GM21526 (cell line): ENCODE measurements around the gene ADK.
"Not testable (repeated sequence)": the region's sequence is repeated elsewhere in the genome, so short reads cannot be mapped to it uniquely, and the experiment has no call there.

Experiments used
- ATAC-seq: cut with Tn5 transposase; IDR thresholded peaks from one replicate; pipeline ENCODE4 v1.9.1; 2021; ENCODE audit warnings: moderate library complexity; ENCODE audit not compliant: unreplicated experiment, low FRiP score

The ADK gene

DNA sequence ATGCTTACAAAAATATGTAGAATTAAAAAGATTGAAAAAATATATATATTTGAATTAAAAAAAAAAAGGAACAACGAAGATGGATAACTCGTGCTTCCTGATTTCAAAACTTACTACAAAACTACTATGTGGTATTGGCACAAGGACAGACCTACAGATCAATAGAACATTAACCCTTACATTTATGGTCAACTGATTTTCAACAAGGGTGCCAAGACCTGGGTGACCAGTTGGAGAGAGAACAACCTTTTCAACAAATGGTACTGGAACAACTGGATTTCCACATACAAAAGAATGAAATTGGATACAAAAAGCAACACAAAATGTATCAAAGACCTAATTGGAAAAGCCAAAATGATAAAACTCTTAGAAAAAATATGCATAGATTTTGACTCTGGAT, 10.5 kb upstream of the ADK start:
- ATAC-seq, result no peak

DNA sequence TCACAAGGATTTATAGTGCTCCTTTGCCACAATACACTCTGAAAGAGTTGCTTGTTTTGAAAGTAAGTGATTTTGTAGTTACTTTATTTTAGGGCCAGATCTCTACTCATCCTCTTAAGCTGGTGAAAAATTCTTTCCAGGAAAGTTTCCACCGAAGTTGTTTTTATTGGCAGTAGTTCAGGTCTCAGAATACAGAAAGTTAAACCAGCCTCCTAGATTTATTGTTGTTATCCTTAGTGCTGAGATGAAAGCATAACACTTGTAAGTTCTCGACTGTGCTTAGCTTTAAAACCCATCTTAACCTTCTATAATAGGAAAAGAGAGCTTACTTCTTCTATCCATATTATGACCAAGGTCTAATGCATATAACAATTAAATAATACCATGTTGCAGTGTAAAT, 5.9 kb upstream of the ADK start:
- no peak for ATAC-seq

DNA sequence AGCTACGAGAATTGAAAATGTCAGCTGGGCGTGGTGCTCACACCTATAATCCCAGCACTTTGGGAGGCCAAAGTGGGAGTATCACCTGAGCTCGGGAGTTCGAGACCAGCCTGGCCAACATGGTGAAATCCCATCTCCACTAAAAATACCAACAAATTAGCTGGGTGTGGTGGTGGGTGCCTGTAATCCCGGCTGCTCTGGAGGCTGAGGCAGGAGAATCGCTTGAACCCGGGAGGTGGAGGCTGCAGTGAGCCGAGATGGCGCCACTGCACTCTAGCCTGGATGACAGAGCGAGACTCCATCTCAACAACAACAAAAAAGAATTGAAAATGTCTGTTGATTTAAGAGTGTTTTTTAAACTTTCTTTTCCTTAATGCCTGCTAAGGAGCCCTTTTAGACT, 4.0 kb upstream of the ADK start:
- not testable (repeated sequence) for ATAC-seq

DNA sequence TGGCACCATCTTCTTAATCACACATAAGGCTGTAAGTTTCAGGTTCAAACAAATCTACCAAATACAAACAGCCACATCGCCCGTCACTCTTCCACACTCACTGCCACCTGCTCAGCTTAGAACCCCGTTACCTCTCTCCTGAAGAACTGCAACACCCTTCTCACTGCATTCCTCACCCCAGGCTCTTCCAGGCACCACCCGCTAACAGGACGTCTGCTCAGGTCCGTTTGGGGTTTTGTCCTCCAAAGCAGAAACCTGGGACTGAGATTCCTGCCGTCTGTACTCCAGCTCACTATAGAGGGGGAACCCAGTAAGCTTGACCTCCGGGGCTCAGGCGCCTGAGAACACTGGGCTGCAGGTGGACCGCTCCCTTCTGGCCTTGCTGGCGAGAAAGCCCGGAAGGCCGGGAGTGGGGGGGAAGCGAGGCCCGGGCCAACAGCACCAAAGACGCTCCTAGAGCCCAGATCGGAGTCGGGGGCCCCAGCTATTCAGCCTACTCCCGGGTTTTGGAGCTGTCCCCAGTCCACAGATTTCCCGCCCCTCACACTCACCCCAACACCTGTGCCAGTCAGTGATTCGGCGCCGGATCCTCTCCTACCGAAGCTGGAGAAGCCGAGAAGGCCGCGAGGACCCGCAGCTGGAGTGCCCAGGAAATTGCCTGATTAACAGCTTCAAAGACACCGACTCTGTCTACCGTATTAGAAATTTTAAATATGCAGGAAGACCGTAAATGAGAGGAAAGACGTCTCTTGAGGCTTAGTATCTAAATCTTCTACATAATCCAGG, 624 bp upstream of the ADK start, which contains the start of gene AP3M1:
Gene AP3M1 (minus strand): TSS at position 625 of the 786 bp plus-strand sequence. CDS start 12,449 bp downstream, outside the sequence.
- peak; percentile 40 for ATAC-seq

DNA sequence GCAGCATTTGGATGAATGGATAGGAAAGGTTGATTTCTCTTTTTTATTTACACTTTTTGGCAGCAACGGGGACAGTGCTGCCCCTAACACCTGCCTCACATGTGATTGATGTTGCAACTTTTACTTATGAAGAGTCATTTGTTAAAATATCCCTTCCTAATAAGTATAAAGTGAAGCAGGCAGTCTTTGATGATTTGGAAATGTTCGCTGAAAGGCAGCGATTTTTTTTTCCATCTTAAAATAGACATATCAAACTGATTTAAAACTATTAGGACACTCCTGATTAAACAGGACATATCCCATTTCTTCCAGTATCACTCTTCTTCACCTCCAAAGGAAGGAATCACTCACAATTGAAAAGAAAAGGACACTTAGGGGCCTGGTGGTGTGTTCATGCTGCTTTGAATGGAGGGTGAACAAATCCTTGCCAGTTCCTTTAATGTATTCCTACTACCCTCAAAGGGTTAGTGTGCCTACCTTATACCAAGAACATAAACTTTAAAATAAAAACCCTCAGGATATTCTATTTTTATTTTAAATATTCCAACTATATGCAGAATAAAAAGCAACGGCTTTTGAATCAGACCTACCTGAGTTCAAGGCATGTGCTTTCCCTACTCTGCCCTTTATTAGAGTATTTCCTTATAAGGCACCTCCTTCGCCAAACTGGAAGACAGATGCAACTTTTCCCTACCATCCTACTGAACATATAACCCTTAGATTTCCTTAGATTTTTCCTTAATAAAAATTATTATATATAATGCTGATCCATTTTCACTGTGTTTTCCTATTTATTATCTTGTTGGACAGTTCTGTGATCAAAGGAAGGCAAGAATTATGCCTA, 1.1 kb downstream of the ADK start:
- no peak for ATAC-seq

DNA sequence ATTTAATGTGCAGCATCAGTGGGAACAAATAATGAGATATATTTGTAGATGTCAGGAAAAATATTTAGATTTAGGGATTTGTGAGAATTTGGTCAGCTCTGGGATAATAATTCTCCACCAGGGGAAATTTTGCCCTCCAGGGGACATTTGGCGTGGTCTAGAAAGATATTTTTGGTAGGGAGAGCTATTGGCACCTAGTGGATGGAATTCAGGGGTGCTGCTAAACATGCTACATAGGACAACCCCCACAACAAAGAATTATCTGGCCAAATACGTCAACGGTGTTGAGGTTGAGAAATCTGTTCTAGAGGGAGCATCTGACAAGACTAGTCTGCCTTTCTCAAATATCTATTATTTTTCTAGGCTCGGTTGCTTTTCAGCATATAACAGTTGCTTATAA, 2.1 kb downstream of the ADK start:
- ATAC-seq, result no peak

DNA sequence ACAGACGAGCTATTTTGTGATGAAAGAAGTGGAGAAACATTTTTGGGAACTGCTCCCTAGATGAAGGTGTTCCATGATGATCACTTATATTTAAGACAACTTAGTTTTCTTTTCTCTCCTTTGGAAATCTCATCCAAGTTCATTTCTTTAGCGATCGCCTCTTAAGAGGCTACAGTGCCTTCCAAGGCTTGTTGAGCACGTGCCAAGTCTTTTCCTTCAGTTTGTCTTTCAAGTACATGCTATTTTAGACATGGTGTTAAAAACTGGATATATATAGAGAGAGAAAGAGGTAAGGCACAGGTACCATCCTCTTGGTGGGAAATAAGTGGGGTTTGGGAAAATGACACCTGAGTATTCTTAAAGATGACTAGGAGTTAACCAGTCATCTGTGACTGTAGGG, 2.7 kb downstream of the ADK start:
- no peak for ATAC-seq

DNA sequence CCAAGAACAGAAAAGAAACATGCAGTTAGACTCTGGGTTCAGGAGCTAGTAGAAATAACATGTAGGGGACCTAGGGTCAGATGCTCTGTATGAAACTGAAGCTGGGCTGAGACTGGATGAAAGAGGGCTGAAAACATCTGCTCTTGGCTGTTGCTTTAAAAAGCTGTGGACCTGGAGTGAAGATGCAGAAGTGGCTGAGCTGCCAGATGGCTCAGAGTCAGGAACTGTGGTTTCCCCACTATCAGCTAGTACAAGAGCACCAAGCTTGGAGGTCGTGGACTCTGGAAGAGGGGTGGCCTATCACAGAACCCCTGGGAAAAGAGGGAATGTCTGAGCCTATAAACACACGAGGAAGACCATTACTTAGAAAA, 5.9 kb downstream of the ADK start:
- no peak for ATAC-seq

DNA sequence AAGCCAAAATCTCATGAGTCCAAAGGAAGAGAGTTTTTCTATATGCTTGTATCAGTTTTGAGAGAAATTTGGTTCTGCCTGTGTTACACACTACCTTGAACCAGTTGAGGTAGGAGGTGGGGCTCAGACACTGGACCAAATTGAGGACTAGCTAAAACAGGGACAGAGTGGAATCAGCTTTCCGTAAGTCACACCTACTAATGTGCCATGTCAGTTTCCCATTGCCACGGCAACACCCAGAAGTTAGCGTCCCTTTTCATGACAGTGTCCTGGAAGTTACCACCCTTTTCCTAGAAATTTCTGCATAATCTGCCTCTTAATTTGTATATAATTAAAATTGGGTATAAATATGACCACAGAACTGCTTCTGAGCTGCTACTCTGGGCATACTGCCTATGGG, 9.0 kb downstream of the ADK start:
- ATAC-seq, result no peak

GRCh38 chr10:74163319-74164068, 12.5 kb downstream of the ADK start:
- no peak for ATAC-seq

DNA sequence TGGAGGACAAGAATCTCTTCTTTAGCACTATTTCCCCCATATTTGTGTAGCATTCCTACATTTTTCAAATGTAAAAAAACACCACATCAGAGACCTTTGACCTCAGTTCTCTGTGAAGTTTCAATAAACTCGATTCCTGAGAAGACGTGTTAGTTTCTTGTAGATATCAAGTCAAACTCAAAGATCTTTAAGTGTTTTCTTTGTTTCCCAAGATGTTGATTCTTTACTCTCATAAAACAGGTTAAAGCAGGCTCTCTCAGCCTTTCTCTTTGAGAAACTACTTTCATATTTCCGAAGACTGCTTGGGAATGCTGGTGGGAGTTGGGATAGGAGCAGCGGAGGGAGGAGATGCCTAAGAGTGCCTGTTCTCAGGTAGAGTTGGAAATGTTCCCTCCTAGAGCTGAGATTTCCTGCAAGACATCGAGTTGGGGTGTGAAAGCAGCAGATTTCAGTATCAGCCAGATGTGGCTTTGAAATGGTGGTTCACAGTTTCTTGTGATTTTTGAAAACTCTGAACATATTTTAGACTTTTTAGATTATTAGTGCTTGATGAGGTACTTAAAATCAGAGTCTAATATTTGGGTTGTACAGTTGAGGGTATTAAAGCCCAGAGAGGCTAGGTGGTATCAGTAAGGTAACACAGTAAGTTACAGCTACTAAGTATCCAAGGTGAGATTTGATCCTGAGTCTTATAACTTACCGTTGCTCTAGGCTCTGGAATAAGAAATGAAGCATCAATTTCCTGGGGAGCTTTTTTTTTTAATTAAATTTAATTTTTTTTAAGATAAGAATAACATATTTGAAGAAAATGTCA, 13.9 kb downstream of the ADK start:
- ATAC-seq, result no peak

GRCh38 chr10:74165530-74165901, 14.5 kb downstream of the ADK start:
- ATAC-seq, result no peak

- ATAC-seq, result no peak
These were observed 16.4 kb downstream of the ADK start for GRCh38 chr10:74167443-74167842.

GRCh38 chr10:74171625-74172024, 20.6 kb downstream of the ADK start:
- ATAC-seq, result no peak

- no peak for ATAC-seq
These were observed 23.5 kb downstream of the ADK start for GRCh38 chr10:74174521-74174920.

GRCh38 chr10:74175510-74176379, 24.7 kb downstream of the ADK start:
- ATAC-seq, result no peak

DNA sequence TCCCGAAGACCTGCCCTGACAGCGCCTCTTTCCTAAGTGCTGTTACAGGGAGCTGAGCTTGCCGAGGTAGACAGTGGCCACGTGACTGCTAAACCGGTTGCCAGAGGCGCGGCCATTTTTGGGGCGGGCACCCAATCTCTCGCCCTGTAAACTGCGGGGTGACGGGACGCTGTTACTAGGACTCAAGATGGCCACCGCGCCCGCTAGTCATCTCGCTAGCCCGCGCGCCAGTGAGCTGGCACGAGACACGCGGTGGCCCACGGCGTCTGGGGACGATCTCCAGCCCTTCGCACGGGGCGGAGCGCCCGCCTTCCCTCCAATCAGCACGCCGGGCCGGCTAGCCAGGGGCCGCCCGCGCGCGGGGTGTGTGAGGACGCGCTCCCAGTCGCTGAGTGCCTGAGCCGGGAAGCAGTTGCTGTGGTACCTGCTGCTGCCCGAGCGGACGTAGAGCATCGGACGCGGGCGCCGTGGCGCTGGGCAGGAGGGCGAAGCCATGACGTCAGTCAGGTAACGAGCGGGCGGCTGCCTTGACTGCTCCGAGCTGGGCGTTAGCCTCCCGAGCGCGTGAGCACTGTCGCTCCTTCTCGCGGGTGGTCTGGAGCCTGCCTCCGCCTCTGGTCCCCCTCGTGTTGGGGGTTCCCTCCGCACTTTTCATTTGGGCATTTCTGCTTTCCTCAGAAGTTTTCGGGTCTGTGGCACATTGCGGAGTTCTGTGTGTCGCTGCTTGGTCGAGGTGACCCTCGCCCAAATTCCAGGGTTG, 25.5 kb downstream of the ADK start:
- peak; percentile 86 for ATAC-seq

DNA sequence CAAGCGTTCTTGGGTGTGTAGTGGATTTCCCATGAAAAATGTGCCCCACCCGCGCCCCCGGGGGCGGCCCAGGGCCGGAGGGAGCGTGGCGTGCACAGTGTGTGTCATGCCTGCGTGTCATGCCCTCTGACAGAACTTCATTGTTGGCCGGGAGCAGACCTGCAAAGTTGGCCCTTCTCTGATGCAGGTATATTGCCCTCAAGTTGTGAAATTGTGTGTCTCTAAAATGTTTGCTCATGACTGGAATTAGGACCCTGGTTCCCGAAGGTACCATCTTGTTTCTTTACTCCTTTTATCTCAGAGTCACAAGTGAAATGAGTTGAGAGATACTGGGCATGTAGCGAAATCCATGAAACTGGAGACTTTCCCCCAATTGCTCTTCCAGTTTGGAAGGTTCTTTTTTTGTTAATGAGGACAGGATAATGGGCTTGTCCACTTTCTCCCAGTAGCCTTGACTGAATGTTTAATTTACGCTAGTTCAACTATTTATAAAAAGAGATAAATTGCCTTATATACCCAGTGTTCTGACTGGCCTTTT, 26.2 kb downstream of the ADK start:
- peak; percentile 14 for ATAC-seq
